AG04449 (cell line): ENCODE data around the gene ZEB2.

Experiments used
- CTCF ChIA-PET: fragments of 350-600 bp; formaldehyde crosslinking; extraction: SDS; loops from one replicate; lab custom pipeline; 2021; ENCODE audit warnings: antibody characterized with exemption; lab: Yijun Ruan, JAX
- POLR2A ChIA-PET: fragments of 400-600, 350-600 bp; formaldehyde crosslinking; extraction: SDS; loops from one replicate; lab custom pipeline; 2020; ENCODE audit warnings: antibody characterized with exemption, inconsistent platforms; lab: Yijun Ruan, JAX
- DNase-seq: peaks from one replicate; pipeline ENCODE4 v3.0.0-alpha.2; 2010; ENCODE audit warnings: low read depth, low spot score
- H3K4me3 ChIP-seq: 2 replicates; pipeline ENCODE4 v1.5.1; 2011; ENCODE audit warnings: low read depth, mild to moderate bottlenecking, control low read depth, low read length
- TF ChIP-seq, protein P1 (sequence below): IDR thresholded peaks from one replicate; pipeline ENCODE4 v1.5.1; 2011; ENCODE audit warnings: mild to moderate bottlenecking, moderate library complexity, low read length, control low read depth, inconsistent platforms; ENCODE audit not compliant: insufficient read depth; ENCODE audit errors: missing control alignments

Gene ZEB2

DNA sequence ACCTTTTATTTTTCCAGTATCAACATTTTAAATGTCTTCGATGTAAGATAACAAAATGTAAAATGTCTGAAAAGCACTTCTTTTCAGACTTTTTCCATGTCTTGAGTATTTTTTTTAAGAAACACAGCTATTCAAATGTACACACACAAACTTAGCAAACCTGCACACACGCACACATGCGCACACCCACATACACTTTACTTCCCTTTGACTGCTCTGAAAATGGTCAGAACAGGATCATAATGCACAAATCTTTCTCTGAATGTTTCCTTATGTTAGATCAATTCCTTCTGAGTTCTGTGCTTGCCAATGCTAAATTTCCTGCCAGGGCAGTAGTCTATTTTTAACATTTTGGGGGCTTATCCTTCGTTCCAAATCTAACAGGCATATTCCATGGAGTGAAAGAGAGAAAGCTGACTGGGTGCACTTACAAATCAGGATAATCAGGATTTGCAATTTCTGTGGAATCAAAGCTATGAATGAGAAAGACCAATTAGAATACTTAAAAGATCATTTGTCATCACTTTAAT, 136.3 kb downstream of the ZEB2 start:
- TF ChIP-seq, protein P1, sequence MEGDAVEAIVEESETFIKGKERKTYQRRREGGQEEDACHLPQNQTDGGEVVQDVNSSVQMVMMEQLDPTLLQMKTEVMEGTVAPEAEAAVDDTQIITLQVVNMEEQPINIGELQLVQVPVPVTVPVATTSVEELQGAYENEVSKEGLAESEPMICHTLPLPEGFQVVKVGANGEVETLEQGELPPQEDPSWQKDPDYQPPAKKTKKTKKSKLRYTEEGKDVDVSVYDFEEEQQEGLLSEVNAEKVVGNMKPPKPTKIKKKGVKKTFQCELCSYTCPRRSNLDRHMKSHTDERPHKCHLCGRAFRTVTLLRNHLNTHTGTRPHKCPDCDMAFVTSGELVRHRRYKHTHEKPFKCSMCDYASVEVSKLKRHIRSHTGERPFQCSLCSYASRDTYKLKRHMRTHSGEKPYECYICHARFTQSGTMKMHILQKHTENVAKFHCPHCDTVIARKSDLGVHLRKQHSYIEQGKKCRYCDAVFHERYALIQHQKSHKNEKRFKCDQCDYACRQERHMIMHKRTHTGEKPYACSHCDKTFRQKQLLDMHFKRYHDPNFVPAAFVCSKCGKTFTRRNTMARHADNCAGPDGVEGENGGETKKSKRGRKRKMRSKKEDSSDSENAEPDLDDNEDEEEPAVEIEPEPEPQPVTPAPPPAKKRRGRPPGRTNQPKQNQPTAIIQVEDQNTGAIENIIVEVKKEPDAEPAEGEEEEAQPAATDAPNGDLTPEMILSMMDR: no peak
- CTCF ChIA-PET: no interaction called here
- no peak for DNase-seq

DNA sequence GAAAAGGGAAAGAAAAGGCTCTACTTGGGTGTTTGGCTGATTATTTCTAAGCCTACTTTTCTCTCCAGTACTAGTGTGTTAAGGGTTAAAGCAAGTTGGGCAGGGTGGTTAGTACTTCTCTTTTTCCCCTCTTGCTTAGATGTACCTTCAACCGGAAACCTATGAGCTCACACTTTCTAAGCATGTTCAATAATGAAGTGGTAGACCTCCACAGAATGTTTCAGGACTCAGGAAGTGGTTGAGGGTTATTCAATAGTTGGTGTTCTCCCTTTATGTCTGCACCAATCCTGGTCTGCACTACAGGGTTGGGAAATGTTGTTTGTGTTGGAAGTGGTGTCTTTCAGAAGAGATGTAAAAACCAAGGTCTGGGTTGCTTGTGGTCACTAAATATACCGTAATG, 137.1 kb downstream of the ZEB2 start:
- POLR2A ChIA-PET: no interaction called here
- TF ChIP-seq, protein P1: no peak
- no peak for DNase-seq
- CTCF ChIA-PET: no interaction called here
- H3K4me3 ChIP-seq: no peak overlapping the region

More for the DNA sequence above, 136.3 kb downstream of the ZEB2 start:
- POLR2A ChIA-PET: no interaction called here
- H3K4me3 ChIP-seq: no peak overlapping the region

- DNase-seq: no peak
- ChIA-PET POLR2A (no interaction called here), CTCF (no interaction called here)
- no peak overlapping the region for H3K4me3 ChIP-seq
- TF ChIP-seq, protein P1: no peak
Observed at GRCh38 chr2:144381716-144382115, 138.2 kb downstream of the ZEB2 start.

GRCh38 chr2:144379851-144380311, 140.0 kb downstream of the ZEB2 start:
- ChIA-PET CTCF (no interaction called here), POLR2A (no interaction called here)
- H3K4me3 ChIP-seq: no peak overlapping the region
- TF ChIP-seq, protein P1: no peak
- DNase-seq: no peak

DNA sequence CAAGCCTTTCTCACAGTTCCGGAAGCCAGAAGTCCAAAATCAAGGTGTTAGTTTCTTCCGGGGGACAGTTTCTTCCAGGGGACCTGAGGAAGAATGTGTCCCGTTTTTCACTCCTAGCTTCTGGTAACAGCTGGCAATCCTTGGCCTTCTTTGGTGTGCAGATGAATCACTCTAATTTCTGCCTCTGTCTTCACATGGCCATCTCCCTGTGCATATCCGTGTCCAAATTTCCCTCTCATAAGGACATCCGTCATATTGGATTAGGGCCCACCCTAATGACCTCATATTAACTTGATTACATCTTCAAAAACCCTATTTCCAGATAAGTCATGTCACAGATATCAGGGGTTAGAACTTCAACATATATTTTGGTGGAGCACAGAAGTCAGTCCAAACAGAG, 141.4 kb downstream of the ZEB2 start:
- ChIA-PET POLR2A (no interaction called here), CTCF (no interaction called here)
- DNase-seq: no peak
- TF ChIP-seq, protein P1: no peak
- H3K4me3 ChIP-seq: no peak overlapping the region

DNA sequence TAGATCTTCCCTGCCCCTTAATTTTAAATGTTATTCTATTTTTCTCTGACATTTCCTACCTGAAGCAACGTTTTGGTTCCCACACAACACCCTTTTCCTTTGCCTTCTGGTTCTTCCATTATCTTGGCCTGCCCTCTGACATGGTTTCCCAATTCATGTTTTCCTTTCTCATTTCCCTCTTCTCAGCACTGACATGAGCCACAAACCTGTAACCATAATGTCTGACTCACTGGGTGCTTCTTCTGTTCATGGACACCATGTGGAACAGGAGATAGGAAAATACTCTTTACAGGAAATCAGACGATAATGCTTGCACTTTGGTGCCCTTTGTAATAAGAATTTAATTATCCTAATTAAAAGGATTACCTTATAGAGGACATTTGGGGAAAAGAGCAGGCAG, 142.0 kb downstream of the ZEB2 start:
- CTCF ChIA-PET: no interaction called here
- DNase-seq: no peak

More for the DNA sequence above, 142.0 kb downstream of the ZEB2 start:
- TF ChIP-seq, protein P1: no peak
- POLR2A ChIA-PET: no interaction called here
- H3K4me3 ChIP-seq: no peak overlapping the region
